DMS114 treated with DMSO at 0.1 percent for 48 hours (cell line): ENCODE results near the gene ASCL2.

Experiments
- DNase-seq: peaks from one replicate; lab custom pipeline; 2025; ENCODE audit not compliant: unreplicated experiment; lab: John Stamatoyannopoulos, UW

ASCL2 gene

DNA sequence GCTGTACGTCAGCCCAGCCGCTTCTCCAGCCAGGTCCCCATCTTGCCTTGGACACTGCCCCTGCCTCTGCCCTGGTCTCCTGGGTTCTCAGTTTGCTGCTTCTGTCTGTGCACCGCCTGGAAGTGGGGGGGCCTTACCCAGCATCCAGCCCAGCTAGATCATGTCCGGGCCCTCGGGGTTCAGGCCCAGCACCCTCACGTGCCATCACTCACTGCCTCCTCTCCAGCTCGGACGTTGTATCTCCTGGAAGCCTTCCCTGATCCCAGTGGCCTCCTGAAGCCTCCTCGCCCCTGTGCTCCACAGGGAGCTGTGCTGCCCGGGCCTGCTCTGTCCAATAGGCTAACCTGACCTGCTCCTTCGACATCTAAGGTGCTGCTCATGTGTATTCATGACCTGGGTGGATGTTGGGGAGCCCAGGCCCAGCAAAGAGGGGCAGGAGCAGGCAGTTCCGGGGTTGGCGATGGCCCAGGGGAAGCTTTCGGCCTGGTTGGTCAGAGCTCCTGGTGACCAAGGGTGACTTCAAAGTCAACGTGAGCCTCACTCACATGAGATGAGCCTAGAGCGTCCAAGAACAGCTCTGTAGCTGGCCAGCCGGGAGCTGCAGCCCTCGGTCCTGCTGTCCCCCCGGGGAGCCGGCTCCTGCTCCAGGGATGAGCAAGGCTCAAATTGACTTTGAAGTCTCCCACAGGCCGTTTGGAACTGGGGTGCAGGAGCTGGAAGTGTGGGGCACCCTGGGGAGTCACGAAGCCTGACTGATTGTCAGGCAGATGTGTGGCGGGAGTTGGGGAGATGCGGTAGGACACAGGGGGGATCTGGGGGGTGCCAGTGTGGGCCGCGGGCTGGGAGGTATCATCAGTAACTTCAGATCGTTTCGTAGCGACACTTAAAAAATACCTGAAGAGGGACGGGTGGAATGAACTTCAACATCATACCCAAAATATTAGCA is 5.2 kb upstream of the ASCL2 start:
- DNase-seq: no peak

DNA sequence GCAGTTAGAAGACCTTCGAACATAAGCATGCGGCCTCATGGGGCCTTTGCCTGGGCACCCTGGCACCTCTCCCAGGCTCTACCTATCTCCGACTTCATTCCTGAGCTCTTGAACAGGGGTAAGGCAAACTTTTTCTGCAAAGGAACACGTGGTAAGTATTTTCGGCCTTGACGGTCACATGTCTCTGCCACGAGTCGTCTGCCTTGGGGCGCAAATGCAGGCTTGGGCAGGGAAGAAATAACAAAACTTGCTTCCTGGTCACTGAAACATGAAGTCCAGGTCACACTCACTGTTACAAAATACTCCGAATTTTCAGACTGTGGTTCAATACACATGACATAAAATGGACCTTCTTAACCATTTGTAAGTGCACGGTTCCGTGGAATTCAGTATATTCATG is 3.4 kb upstream of the ASCL2 start:
- DNase-seq: no peak

DNA sequence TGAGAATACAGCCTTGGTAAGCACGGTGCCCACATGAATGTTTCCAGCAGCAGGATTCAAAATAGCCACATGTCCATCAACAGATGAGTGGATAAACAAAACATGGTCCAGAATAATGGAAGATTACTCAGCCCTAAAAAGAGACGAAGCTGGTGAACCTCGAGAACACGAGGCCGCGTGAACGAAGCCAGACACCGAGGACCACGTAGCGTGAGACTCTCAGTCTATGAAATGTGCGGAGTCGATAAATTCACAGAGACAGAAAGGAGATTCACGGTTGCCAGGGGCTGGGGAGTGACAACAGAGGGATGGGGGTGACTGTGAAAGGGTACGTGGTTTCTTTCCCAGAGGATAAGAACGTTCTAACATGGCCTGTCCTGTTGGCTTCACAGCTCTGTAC is 2.9 kb upstream of the ASCL2 start:
- DNase-seq: no peak

DNA sequence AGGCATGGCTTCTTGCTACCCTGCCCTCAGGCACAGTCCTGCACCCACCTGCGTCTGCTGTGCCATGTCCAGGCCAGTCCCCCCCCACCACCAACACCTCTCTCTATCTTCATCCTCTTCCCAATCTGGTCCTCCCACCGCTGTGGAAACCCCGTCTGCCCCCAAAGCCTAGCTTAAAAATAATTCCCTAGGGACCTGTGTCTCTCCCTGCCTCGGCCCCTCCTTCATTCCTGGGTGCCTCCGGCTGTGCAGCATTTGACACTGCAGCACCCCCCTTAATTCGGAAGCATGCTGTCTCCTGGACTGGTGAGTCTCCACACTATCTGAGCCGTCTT is 2.5 kb upstream of the ASCL2 start:
- no peak for DNase-seq

DNA sequence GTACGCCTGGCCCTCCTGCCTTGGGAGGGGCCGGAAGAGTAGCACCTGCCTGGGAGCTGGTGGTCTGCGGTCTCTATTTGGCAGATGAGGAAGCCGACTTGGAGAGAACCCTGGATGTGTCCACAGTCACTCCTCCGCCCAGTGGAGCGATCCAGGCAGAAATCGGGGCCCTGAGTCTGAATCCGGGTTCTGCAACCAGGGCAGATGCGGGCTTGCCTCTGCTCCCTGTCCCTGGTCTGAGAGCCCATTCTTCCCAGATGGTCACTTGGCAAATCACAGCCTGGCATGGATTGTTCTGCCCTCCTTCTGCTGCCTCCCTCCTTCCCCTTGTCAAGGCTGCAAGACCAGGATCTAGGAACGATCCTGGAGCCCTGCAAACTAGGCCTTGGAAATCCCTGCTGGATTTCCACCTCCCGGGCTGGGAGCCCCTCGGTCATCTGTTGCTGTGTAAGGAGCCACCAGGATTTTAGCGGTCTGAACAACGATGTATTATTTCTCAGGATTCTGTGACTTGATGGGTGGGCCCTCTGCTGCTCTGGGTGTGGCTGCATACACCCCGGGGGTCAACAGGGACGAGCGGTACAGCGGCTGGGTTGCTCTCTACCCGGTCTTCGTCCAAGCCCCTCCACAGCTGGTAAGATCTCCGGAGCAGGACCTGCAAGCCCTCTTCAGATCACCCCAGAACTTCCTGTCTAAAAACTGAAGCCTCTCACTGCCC is 2.0 kb upstream of the ASCL2 start:
- no peak for DNase-seq

DNA sequence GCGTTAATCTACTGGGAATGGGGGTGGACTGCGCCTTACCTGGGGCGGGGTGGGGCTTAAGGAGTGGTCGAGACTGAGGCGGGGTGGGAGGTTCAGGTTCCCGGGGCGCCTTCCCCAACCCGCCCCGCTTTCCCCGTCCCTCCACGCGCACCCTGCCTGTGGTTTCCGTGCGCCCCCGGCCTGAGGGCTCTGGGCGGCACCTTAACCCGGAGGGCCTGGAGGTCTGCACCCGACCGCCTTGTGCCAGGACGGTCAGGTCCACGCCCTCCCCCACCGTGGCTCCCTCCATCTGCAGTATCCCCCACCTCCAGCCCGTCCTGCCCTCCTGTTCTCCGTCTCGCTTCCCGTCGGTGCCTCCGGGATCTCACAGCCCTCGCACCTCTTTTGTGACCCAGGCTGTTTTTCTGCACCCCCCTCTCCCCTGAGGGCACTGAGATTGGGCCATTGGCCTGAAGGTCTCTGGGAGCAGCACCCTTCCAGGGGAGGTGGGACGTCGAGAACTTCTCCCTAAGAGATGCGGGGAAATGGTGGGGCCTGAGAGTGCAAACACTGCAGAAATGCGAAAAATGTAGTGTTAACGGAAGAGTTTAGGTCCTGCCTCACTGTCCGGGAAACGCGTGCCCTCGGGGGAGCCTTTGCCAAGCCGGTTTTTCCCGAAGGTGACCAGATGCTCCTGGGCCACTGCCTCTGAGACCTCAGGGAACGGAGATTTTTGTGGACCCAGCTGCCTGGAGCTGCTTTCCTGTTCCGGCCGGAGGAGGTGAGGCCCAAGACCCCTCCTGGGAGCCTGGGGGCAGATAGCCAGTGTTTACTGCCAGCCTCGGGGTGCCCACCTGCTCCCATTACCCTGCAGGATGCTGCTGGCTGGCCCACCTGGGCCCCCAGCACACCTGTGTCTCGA is 1.2 kb upstream of the ASCL2 start:
- no peak for DNase-seq

DNA sequence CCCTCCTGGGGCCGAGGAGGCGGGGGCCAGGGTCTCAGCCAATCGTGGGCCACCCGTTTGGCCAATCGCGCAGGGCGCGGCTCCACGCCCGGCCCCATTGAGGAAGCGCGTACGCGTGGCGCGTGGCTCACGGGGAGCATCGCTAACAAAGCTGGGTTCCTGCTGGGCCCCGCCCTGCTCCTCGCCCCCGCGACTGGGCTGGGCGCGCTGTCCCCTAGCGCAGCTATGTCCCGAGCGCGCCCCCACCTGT is 614 bp upstream of the ASCL2 start:
- no peak for DNase-seq

DNA sequence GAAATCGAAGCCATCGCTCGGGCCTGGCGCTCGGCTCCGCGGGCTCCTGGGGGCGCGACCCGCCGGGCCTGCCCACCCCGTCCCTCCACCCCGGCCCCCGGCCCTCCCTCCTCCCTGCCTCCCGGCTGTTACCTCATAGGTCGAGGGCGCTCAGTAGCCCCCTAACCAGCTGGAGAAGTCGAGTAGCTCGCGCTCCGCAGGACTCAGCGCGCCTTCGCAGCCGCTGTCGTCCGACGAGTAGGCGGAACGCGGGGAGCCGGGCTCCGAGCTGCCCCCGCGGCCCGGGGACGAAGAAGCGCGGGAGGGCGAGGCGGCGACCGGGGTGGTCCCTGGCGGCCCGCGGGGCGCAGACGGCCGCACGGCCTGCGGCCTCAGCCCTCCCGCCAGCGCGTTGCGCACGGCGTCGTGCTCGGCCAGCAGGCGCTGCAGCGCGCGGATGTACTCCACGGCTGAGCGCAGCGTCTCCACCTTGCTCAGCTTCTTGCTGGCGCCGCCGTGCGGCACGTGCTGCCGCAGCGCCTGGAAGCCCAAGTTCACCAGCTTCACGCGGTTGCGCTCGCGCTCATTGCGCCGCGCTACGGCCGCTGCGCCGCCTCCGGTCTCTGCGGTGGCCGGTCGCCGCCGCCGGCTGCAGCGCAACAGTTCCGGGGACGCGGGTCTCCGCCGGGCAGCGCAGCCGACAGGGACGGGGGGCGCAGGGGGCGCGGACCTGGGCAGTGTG is 627 bp downstream of the ASCL2 start:
- DNase-seq: peak; percentile 17

DNA sequence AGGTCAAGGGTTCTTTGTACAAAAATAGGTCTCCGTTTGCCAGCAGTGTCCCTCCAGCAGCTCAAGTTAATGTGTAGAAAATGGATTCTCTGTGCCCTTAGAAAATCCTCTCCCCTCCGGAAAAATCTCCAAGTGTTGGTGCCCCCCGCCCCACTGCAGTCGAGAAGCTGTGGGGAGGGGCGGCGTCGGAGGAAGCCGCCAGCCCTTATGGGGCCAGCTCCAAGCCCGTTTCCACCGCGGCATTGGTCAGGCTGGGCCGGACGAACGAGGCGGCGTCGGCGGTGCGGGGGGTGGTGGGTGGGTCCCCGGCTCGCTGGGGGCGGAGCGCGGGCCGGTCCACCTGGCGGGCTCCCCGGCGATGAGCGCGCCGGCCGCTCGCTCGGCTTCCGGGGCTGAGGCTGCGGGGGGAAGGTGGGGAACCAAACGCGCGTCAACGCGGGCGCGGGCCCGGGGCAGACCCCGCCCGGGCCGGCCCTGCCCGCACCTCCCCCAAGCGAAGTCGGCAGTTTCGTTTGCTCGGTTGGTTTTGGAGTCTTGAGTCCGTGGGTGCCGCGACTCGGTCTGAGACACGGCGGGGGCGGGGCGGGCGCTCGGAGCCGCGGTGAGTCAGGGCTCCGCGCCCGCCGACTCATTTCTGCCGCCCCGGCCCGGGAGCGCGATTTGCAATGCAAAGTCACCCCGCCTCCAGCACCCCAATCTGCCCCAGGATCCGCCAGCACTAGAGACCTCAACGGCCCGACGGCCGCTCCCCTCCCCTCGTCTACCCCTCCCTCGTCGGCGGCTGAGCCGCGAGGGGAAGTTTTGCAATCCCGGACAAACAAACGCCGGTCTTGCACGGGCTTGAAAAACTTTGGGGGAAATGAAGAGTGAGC is 1.4 kb downstream of the ASCL2 start:
- DNase-seq: no peak

DNA sequence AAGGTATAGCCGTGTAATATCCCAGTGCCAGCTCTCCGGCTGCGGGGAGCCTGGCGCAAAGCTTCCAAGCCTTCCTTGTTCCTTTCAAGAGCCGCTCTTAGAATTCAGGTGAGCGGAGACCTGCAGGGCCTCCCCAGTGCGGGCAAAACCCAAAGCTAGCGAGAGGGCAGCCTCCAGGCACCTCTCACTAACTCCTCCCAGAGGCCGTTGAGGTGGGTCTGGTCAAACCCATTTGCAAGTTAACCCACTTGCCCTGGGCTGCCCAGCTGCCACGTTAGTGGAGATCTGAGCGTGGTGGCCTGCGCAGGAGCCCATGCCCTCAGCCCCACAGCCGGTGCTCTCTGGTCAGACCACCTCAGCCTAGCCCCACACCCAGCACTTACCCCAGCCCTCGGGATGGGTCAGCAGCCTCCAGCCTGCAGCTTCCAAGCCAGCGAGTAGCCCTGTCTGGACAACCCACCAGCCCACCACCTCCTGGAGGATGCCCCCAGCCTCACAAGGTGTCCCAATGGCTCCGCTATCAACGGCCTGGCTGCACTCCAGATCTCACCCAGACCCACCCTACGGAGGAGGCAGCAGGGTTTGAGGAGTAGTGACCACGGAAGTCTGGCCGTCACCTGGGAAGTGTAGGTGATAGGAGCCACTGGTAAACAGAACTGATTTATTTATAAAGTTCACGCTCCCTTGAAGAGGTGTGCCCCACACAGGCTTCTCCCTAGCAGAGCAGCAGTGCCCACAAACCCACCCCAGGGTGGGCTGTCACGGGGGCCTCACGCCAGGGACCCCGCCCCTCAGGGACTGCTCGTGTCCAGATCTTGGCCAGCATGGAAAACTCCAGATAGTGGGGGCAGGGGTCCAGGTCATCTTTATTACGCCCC is 2.3 kb downstream of the ASCL2 start:
- no peak for DNase-seq

DNA sequence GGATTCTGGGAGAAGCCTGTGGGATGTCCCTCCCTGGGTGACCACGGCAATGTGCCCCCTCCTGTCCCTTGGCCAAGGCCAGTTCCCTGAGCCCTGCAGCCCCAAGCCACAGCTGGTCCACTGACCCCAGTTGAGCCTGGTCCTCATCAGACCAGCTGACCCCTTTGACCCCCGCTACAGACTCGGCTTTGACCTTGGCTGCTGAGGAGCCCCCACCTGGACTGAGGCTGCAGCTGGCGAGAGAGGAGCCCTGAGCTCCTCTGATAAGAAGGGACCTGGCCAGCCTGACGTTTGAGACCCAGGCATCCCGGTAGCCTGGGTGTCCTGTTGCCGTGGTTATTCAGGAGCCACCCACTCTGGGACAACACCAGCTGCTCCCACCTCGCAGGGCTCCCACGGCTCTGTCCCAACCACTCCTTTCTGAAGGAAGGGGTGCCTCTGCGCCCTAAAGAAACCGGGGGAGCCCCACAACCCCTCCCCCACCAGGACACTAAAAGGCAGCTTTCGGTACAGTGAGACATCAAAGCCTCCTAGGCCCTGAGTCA is 3.0 kb downstream of the ASCL2 start:
- no peak for DNase-seq

DNA sequence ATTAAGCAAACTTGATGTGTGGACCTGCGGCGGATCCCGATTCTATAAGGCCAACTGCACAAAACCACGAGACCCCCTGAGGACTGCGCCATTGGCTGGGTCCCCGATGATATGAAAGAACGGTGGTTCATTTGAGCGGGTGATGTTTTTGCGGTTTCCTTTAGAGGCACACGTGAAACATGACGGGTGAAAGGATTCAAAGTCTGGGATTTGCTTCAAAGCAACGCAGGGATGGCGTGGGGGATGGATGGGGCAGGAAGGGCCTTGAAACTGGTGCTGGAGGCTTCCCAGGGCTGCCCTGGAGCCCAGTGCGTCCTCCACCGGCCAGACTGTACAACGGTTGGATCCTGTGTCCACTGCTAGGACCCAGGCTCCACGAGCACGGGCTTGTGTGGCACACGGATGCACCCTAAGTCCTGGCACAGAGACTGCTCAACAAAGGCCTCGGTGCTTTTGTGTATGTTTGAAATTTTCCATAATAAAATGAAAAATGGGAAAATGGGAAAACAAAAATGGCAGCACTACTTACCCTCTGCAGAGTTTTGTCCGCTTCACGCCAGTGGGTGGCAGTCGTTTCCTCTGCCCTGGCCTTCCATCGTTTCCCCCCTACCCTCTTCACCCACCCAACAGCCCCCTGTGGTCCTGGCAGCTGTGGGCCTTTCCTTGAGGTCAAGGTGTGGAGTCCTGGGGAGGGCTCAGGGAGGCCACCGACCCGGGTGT is 3.6 kb downstream of the ASCL2 start:
- DNase-seq: no peak

DNA sequence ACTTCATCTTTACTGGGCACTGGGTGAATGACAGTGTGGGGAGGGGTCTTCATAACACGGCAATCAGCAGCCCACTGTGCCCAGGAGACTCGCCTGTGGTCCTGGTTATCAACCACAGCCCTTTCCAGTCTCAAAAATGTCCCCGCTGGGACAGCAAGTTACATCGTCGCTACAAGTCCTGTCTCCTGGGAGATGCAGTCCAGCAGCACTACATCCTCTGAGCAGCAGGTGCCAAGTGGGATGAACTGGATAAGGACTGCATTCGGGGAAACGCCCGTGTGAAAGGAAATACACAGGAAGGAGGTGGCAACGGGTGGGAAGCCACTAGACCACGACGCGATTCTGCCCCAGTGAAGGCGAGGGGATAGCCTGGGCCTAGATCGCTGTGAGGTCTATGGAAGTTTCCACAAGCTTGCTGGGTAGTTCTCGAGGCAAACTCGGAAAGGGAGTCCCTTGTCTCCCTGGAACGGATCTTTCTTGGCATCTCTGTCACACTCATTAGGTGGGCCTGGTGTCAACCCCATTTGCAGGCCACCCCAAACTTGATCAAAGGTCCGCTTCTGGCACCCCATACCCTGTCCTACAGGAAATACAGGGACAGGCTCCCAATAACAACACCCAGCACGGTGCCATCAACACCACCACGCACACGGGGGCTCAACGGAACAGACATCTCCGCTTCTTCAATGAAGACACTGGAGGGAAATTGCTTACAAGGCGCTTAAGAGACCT is 4.4 kb downstream of the ASCL2 start:
- DNase-seq: no peak

DNA sequence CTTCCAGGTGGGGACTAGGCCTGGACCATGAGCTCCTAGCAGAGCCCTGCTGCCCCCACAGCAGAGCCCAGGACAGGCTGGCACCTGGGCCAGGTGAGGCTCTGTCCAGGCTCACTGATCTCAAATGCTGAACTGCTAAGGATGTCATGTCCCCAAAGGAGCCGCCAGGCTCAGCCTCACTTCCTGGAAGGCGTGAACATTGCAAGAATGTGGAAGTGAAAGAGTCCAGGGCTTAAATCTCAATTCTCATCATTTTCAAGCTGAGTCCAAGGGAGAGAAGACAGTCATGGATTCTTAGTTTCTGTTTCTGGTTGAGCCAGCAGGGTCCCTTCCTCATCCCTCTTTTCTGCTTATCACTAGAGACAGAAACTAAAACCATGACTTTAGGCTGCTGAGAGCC is 5.0 kb downstream of the ASCL2 start:
- no peak for DNase-seq

DNA sequence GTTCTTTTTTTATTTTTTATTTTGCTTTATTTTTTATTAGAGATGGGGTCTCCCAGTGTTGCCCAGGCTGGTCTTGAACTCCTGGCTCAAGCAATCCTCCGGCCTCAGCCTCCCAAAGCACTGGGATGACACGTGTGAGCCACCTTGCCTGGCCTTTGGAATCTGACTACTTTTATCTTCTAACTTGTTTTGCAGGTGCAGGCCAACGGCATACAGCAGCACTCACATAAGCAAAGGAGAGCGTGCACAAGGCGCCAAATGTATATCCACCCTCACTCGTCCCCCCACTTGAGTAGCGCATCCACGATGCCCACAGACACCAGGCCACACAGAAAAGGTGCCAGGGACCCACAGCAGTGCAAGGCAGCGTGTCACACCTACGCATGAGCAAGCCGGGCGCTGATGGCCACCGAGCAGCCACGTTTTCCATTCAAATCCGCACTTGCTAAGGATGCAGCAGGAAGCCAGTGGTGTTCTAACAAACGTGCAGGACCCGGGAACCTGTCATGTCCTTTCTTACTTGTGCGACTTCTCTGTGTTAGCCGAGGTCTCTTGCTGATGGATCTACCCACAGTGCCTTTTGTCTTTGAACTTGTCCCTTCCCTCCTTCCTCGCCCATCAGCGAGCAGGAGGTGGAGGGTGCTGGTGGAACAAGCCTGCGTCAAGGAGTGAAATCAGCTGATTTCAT is 5.9 kb downstream of the ASCL2 start:
- no peak for DNase-seq

DNA sequence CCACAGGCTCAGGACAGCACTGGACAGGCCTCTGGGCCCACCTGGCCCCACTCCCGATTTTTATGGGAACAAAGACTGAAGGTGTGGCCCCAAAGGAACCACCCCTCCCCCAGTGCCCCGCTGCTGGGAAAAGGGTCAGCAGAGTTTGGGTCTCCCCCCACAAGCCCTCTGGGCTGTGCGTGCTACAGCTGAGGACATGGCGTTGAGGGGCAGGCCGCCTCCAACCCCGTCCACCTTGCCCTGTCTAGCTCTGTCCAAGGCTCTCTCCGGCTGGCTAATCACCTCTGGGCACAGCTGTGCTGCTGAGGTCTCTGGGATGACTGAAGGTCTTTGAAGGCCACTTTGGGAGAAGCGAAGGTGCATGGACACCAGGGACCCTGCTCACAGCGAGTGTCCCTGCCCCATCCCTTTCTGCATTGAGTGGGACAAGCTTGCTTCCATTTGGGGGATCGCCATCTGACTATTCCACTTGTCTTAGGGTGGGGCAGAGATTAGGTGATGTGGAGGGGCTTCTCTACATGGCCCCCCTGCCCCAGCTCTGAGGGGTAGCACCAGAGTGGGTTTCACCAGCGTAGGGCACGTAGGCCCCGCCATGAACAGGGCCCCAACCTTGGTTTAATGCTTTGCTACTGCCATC is 6.5 kb downstream of the ASCL2 start:
- no peak for DNase-seq
